Trophoblast cell (in vitro differentiated cells and primary cell): ENCODE data around the gene CAMK2B.

Experiments
- DNase-seq, 2 donors: peaks; one replicate each; pipeline ENCODE4 v3.0.0-alpha.2; 2016
- H2AFZ ChIP-seq: 2 replicates; pipeline ENCODE4 v1.6.1; 2013; ENCODE audit warnings: low read length, moderate library complexity, mild to moderate bottlenecking; ENCODE audit not compliant: insufficient read depth, poor library complexity
- H2AK5ac ChIP-seq: 2 replicates; pipeline ENCODE4 v1.6.1; 2013; ENCODE audit warnings: mild to moderate bottlenecking, low read length
- H2BK120ac ChIP-seq: 2 replicates; pipeline ENCODE4 v1.6.1; 2013; ENCODE audit warnings: low read length, mild to moderate bottlenecking, moderate library complexity; ENCODE audit not compliant: insufficient read depth, poor library complexity
- H2BK12ac ChIP-seq: 2 replicates; pipeline ENCODE4 v1.6.1; 2013; ENCODE audit warnings: mild to moderate bottlenecking, low read length, moderate library complexity
- H2BK5ac ChIP-seq: 2 replicates; pipeline ENCODE4 v1.6.1; 2013; ENCODE audit warnings: low read length, low read depth, moderate library complexity, mild to moderate bottlenecking; ENCODE audit not compliant: poor library complexity
- H3K14ac ChIP-seq: 2 replicates; pipeline ENCODE4 v1.6.1; 2013; ENCODE audit warnings: mild to moderate bottlenecking, low read length
- H3K18ac ChIP-seq: 2 replicates; pipeline ENCODE4 v1.6.1; 2013; ENCODE audit warnings: mild to moderate bottlenecking, low read length
- H3K23ac ChIP-seq: 2 replicates; pipeline ENCODE4 v1.6.1; 2013; ENCODE audit warnings: low read length
- H3K27ac ChIP-seq: 2 replicates; pipeline ENCODE4 v1.5.1; 2013; ENCODE audit warnings: low read depth, mild to moderate bottlenecking, inconsistent platforms, low read length, moderate library complexity
- H3K27me3 ChIP-seq: 2 replicates; pipeline ENCODE4 v1.6.1; 2013; ENCODE audit warnings: inconsistent platforms, mild to moderate bottlenecking, low read length, moderate library complexity; ENCODE audit not compliant: insufficient read depth
- H3K36me3 ChIP-seq, 2 experiments: 1 replicate in 1 of 2; 2 replicates in 1 of 2; pipeline ENCODE4 v1.6.1; 2013; ENCODE audit warnings: low read length in 2 of 2, mild to moderate bottlenecking in 2 of 2, moderate library complexity in 1 of 2; ENCODE audit not compliant: insufficient read depth in 2 of 2, control insufficient read depth in 1 of 2
- H3K4ac ChIP-seq: 2 replicates; pipeline ENCODE4 v1.6.1; 2013; ENCODE audit warnings: low read depth, mild to moderate bottlenecking, low read length, moderate library complexity
- H3K4me1 ChIP-seq, 2 experiments: 1 replicate in 1 of 2; 2 replicates in 1 of 2; pipeline ENCODE4 v1.6.1; 2013; ENCODE audit warnings: low read length in 2 of 2, mild to moderate bottlenecking in 2 of 2, moderate library complexity in 1 of 2; ENCODE audit not compliant: insufficient read depth in 2 of 2, control insufficient read depth in 1 of 2
- H3K4me2 ChIP-seq: 2 replicates; pipeline ENCODE4 v1.6.1; 2013; ENCODE audit warnings: inconsistent platforms, mild to moderate bottlenecking, low read length, moderate library complexity
- H3K4me3 ChIP-seq: 2 replicates; pipeline ENCODE4 v1.5.1; 2013; ENCODE audit warnings: mild to moderate bottlenecking, low read depth, low read length, inconsistent platforms
- H3K79me1 ChIP-seq: one replicate; pipeline ENCODE4 v1.6.1; 2013; ENCODE audit warnings: low read length
- H3K79me2 ChIP-seq: 2 replicates; pipeline ENCODE4 v1.6.1; 2013; ENCODE audit warnings: low read length, mild to moderate bottlenecking; ENCODE audit not compliant: control insufficient read depth, insufficient read depth, poor library complexity
- H3K9ac ChIP-seq: 2 replicates; pipeline ENCODE4 v1.6.1; 2013; ENCODE audit warnings: mild to moderate bottlenecking, low read length
- H3K9me3 ChIP-seq: 2 replicates; pipeline ENCODE4 v1.6.1; 2013; ENCODE audit warnings: low read depth, mild to moderate bottlenecking, control low read depth, inconsistent platforms, low read length; ENCODE audit not compliant: insufficient read depth
- H4K12ac ChIP-seq: 2 replicates; pipeline ENCODE4 v1.6.1; 2013; ENCODE audit warnings: low read depth, mild to moderate bottlenecking, low read length, moderate library complexity
- H4K8ac ChIP-seq: 2 replicates; pipeline ENCODE4 v1.6.1; 2013; ENCODE audit warnings: low read depth, mild to moderate bottlenecking, low read length, moderate library complexity
- H4K91ac ChIP-seq: one replicate; pipeline ENCODE4 v1.6.1; 2013; ENCODE audit warnings: low read depth, mild to moderate bottlenecking, low read length, moderate library complexity
- WGBS: extraction: QIAGEN DNeasy Blood & Tissue Kit; methylation state at CpG from one replicate; pipeline ENCODE4 v1.1.7; 2013; ENCODE audit warnings: missing lambda C conversion rate; ENCODE audit not compliant: insufficient read length, insufficient coverage; ENCODE audit errors: extremely low coverage; 5-methylcytosine and 5-hydroxymethylcytosine counted together

CAMK2B gene

GRCh38 chr7:44231088-44231487 lies 94.3 kb downstream of the CAMK2B start:
- Histone ChIP-seq H2AFZ (no peak overlapping the region), H3K23ac (no peak overlapping the region), H3K79me1 (no peaks in the 10 kb centered on the region), H3K18ac (no peak overlapping the region), H3K27ac (no peak overlapping the region), H3K14ac (no peak overlapping the region), H3K4me2 (no peak overlapping the region), H3K79me2 (no peaks in the 10 kb centered on the region), H2AK5ac (no peak overlapping the region), H2BK5ac (no peak overlapping the region), H3K36me3 (no peaks in the 10 kb centered on the region), H3K4me1 (no peaks in the 10 kb centered on the region), H4K91ac (no peak overlapping the region), H3K4me3 (no peak overlapping the region), H3K4ac (no peak overlapping the region), H3K27me3 (no peaks in the 10 kb centered on the region), H4K8ac (no peak overlapping the region), H2BK120ac (no peak overlapping the region), H3K9me3 (no peaks in the 10 kb centered on the region), H3K9ac (no peak overlapping the region), H4K12ac (no peak overlapping the region), H2BK12ac (no peak overlapping the region)
- WGBS, result no CpG with 5 or more reads among the region's 12 CpGs
- DNase-seq, result no peak

DNA sequence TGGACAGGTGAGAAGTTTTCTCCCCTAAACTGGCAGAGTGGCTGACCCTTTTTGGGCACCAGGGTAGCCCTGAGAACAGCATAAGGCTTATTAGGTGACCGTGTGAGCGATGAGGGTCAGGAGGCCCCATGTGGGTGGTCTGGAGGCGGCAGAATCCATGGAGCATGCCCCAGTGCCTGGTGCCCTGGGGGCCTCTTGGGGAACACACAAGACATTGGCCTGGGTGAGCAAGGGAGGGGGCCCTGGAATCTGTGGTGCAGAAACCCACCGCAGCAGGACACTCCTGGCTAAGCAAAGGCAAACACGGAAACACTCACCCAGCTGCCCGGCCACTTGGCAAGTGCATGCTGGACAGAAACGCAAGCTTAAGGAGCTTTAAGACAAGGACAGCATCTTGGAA lies 95.1 kb downstream of the CAMK2B start:
- H3K79me1 ChIP-seq, result no peaks in the 10 kb centered on the region
- H2BK5ac ChIP-seq, result no peak overlapping the region
- H3K9ac ChIP-seq, result no peak overlapping the region
- H2BK120ac ChIP-seq, result no peak overlapping the region
- H2AK5ac ChIP-seq, result no peak overlapping the region
- H3K27me3 ChIP-seq, result no peaks in the 10 kb centered on the region
- no peaks in the 10 kb centered on the region for H3K36me3 ChIP-seq
- DNase-seq, result no peak
- no peaks in the 10 kb centered on the region for H3K4me1 ChIP-seq
- H2AFZ ChIP-seq, result no peak overlapping the region
- no peak overlapping the region for H3K14ac ChIP-seq
- no peak overlapping the region for H3K18ac ChIP-seq
- H4K12ac ChIP-seq, result no peak overlapping the region
- no peak overlapping the region for H3K4me2 ChIP-seq
- H3K23ac ChIP-seq, result no peak overlapping the region
- WGBS, result no CpG with 5 or more reads among the region's 7 CpGs
- H3K27ac ChIP-seq, result no peak overlapping the region
- no peak overlapping the region for H2BK12ac ChIP-seq
- H4K91ac ChIP-seq, result no peak overlapping the region
- no peak overlapping the region for H3K4me3 ChIP-seq
- no peaks in the 10 kb centered on the region for H3K9me3 ChIP-seq
- no peaks in the 10 kb centered on the region for H3K79me2 ChIP-seq
- H4K8ac ChIP-seq, result no peak overlapping the region
- no peak overlapping the region for H3K4ac ChIP-seq

DNA sequence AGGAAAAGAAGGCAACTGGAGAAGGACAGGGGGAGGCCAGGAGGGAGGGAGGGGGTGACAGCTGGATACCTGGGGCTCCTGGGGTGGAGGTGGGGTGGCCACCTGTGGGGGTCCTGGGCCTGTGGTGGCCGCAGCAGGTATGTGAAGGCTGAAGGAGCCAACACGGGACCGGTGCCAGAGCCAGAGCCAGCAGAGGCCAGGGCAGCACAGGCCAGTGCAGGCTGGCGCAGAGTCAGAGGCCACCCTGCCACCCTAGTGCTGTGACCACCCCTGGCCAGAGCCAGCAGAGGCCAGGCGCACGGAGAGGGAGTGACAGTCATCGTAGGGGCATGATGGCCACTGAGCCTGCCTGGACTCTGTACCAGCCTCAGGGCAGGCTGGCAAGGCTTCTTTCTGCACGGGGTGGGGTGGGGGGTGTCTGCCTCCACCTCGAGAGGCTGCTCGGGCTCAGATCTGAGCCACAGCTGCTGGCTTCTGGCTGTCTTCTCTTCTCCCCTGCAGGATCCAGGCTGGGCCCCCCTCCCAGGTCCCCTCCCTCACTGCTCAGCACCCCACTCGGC lies 95.8 kb downstream of the CAMK2B start:
- H4K91ac ChIP-seq, result no peak overlapping the region
- H3K36me3 ChIP-seq, result no peaks in the 10 kb centered on the region
- H2AFZ ChIP-seq, result no peak overlapping the region
- no peak overlapping the region for H3K4me2 ChIP-seq
- H3K4me1 ChIP-seq, result no peaks in the 10 kb centered on the region
- no peak overlapping the region for H4K8ac ChIP-seq
- H3K18ac ChIP-seq, result no peak overlapping the region
- H3K79me1 ChIP-seq, result no peaks in the 10 kb centered on the region
- no peaks in the 10 kb centered on the region for H3K27me3 ChIP-seq
- H3K27ac ChIP-seq, result no peak overlapping the region
- no CpG with 5 or more reads among the region's 11 CpGs for WGBS
- no peak overlapping the region for H3K23ac ChIP-seq
- no peak overlapping the region for H4K12ac ChIP-seq
- H2BK120ac ChIP-seq, result no peak overlapping the region
- no peak for DNase-seq
- no peaks in the 10 kb centered on the region for H3K9me3 ChIP-seq
- no peak overlapping the region for H3K4me3 ChIP-seq
- no peaks in the 10 kb centered on the region for H3K79me2 ChIP-seq
- no peak overlapping the region for H3K4ac ChIP-seq
- no peak overlapping the region for H2BK5ac ChIP-seq
- H3K9ac ChIP-seq, result no peak overlapping the region
- H3K14ac ChIP-seq, result no peak overlapping the region
- no peak overlapping the region for H2BK12ac ChIP-seq
- no peak overlapping the region for H2AK5ac ChIP-seq

- Histone ChIP-seq H3K4me3 (no peak overlapping the region), H3K79me2 (no peaks in the 10 kb centered on the region), H3K9ac (no peak overlapping the region), H3K9me3 (peaks cover 2% of the 10 kb centered on the region), H2AK5ac (no peak overlapping the region), H3K79me1 (no peaks in the 10 kb centered on the region), H3K27ac (no peak overlapping the region), H3K4ac (no peak overlapping the region), H2BK120ac (no peak overlapping the region), H3K23ac (no peak overlapping the region), H2AFZ (no peak overlapping the region), H3K14ac (no peak overlapping the region), H2BK5ac (no peak overlapping the region), H3K18ac (no peak overlapping the region), H4K8ac (no peak overlapping the region), H4K12ac (no peak overlapping the region), H3K4me2 (no peak overlapping the region), H2BK12ac (no peak overlapping the region), H3K4me1 (no peaks in the 10 kb centered on the region), H3K36me3 (no peaks in the 10 kb centered on the region), H3K27me3 (no peaks in the 10 kb centered on the region), H4K91ac (no peak overlapping the region)
- no peak for DNase-seq
- no CpG with 5 or more reads among the region's 29 CpGs for WGBS
Measured at GRCh38 chr7:44228571-44229350, 96.6 kb downstream of the CAMK2B start.
